Fibroblast of lung (primary cell): ENCODE results near the gene WSCD2.

Experiments
- EZH2 ChIP-seq: IDR thresholded peaks from 2 replicates; pipeline ENCODE4 v1.5.1; 2012; ENCODE audit warnings: low read length, control low read depth, mild to moderate bottlenecking; ENCODE audit errors: missing control alignments
- TF ChIP-seq, protein P1 (sequence below), 2 donors: IDR thresholded peaks in 1 of 2; conservative IDR thresholded peaks in 1 of 2; 1 replicate in 1 of 2; 2 replicates in 1 of 2; pipeline ENCODE4 v1.5.1; 2011 to 2012; ENCODE audit warnings: low read length in 2 of 2, control low read depth in 1 of 2, inconsistent platforms in 1 of 2, low read depth in 1 of 2, mild to moderate bottlenecking in 1 of 2

- TF ChIP-seq, protein P1, sequence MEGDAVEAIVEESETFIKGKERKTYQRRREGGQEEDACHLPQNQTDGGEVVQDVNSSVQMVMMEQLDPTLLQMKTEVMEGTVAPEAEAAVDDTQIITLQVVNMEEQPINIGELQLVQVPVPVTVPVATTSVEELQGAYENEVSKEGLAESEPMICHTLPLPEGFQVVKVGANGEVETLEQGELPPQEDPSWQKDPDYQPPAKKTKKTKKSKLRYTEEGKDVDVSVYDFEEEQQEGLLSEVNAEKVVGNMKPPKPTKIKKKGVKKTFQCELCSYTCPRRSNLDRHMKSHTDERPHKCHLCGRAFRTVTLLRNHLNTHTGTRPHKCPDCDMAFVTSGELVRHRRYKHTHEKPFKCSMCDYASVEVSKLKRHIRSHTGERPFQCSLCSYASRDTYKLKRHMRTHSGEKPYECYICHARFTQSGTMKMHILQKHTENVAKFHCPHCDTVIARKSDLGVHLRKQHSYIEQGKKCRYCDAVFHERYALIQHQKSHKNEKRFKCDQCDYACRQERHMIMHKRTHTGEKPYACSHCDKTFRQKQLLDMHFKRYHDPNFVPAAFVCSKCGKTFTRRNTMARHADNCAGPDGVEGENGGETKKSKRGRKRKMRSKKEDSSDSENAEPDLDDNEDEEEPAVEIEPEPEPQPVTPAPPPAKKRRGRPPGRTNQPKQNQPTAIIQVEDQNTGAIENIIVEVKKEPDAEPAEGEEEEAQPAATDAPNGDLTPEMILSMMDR (conservative IDR thresholded peaks at IDR 0.05 in 1 of 2, IDR thresholded peaks at IDR 0.05 in 1 of 2; ENCODE audit: low read depth in 1 of 2, low read length in 2 of 2) = no peak
- no peak for TF ChIP-seq EZH2
Observed at GRCh38 chr12:108079721-108080120, 49.4 kb upstream of the WSCD2 start.
